Astrocyte (in vitro differentiated cells and primary cell): ENCODE data around the gene ATRIP.

Experiments used
- CTCF ChIP-seq: IDR thresholded peaks from 2 replicates; pipeline ENCODE4 v1.5.1; 2011; ENCODE audit warnings: low read depth, mild to moderate bottlenecking, inconsistent platforms, low read length, moderate library complexity; ENCODE audit not compliant: insufficient read depth
- EZH2 ChIP-seq: IDR thresholded peaks from 2 replicates; pipeline ENCODE4 v1.6.1; 2012; ENCODE audit warnings: mild to moderate bottlenecking, low read length, inconsistent platforms; ENCODE audit not compliant: insufficient read depth

DNA sequence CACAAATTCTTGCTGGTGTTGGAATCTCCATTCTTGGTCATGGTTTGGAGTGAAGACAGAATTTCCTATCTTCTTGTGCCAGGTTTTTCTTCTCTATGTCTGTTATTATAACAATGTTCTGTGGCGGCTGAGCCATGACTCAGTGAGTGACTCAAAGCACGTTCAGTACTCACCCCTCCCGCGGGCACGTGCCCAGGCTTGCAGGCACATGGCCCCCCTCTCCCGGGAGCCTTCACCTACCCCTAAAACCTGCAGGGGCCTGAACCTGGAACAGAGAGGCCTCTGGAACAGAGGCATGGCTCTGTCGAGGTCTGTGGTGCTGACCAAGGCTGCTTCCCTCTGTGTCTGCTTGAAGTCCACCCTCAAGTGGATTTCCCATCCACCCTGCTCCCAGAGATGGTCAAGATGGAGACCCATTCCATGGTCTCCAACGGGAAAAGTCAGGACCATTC lies 44.2 kb upstream of the ATRIP start:
- no peak for TF ChIP-seq CTCF
- no peak for TF ChIP-seq EZH2
